Suprapubic skin (tissue), 4 donors: Measurements from ENCODE around the gene CAV3. TPM values are rescaled to one million over a fixed set of nuclear protein-coding genes. Genes with fewer than 3 reads are reported as not detected.
"Not testable (repeated sequence)": the region's sequence is repeated elsewhere in the genome, so short reads cannot be mapped to it uniquely, and the experiment has no call there.

Experiments
- DNase-seq, 2 donors: peaks; one replicate each; pipeline ENCODE4 v3.0.0-alpha.2; 2019; ENCODE audit warnings: low spot score in 2 of 2
- H3K27ac ChIP-seq: fragments of 200-600 bp; sonication (generic); one replicate; pipeline ENCODE4 v1.5.1; 2019
- H3K27me3 ChIP-seq: fragments of 200-600 bp; sonication (generic); one replicate; pipeline ENCODE4 v1.5.1; 2019
- H3K36me3 ChIP-seq: fragments of 200-600 bp; sonication (generic); one replicate; pipeline ENCODE4 v1.5.1; 2019
- H3K4me1 ChIP-seq: fragments of 200-600 bp; sonication (generic); one replicate; pipeline ENCODE4 v1.5.1; 2019
- H3K4me3 ChIP-seq: fragments of 200-600 bp; sonication (generic); one replicate; pipeline ENCODE4 v1.5.1; 2019; ENCODE audit warnings: mild to moderate bottlenecking
- H3K9me3 ChIP-seq: fragments of 200-600 bp; sonication (generic); one replicate; pipeline ENCODE4 v1.5.1; 2019
- CTCF ChIP-seq, 2 donors: fragments of 200-600 bp in 1 of 2; fragments of 450-650 bp in 1 of 2; sonication (generic) in 1 of 2; IDR thresholded peaks; one replicate each; pipeline ENCODE4 v1.5.1; 2016 to 2019; ENCODE audit warnings: antibody characterized with exemption in 2 of 2, mild to moderate bottlenecking in 1 of 2, moderate library complexity in 1 of 2
- EP300 ChIP-seq: sonication (generic); formaldehyde crosslinking; IDR thresholded peaks from one replicate; pipeline ENCODE4 v1.6.1; 2017; ENCODE audit warnings: antibody characterized with exemption
- POLR2A ChIP-seq, 2 donors: fragments of 450-650 bp; IDR thresholded peaks; one replicate each; pipeline ENCODE4 v1.6.1; 2017; ENCODE audit warnings: antibody characterized with exemption in 2 of 2, mild to moderate bottlenecking in 2 of 2, moderate library complexity in 2 of 2
- POLR2AphosphoS5 ChIP-seq, 3 donors: sonication (generic); formaldehyde crosslinking; IDR thresholded peaks; one replicate each; pipeline ENCODE4 v1.6.1; 2017; ENCODE audit warnings: antibody characterized with exemption in 3 of 3
- WGBS: methylation state at CpG from one replicate; pipeline ENCODE4 v1.1.5; 2018; 5-methylcytosine and 5-hydroxymethylcytosine counted together
- total RNA-seq, 4 donors: library from RNA; depleted of rRNA; stranded (reverse); fragments of >200 nt; gene quantifications; one replicate each; pipeline ENCODE4 v1.1.0, GENCODE V29; 2016

CAV3 gene
- not detected for total RNA-seq

- TF ChIP-seq POLR2A (IDR thresholded peaks at IDR 0.05) (no peak), EP300 (no peak), POLR2AphosphoS5 (IDR thresholded peaks at IDR 0.05) (no peak), CTCF (IDR thresholded peaks at IDR 0.05) (no peak)
- Histone ChIP-seq H3K36me3 (no peaks in the 10 kb centered on the region), H3K9me3 (no peaks in the 10 kb centered on the region), H3K27ac (no peak within 1 kb of the TSS), H3K4me3 (no peak within 1 kb of the TSS), H3K27me3 (no peaks in the 10 kb centered on the region), H3K4me1 (no peaks in the 10 kb centered on the region)
- WGBS = 62% methylated on average over 20 of the region's 23 CpGs
- peak in 1 of 2 donors; percentile 77 for DNase-seq
Observed at GRCh38 chr3:8733332-8734094, at the start of gene CAV3. Gene CAV3 (plus strand): TSS chr3:8733802. CDS start chr3:8733877, 75 bp downstream.

- not testable (repeated sequence) for H3K4me1 ChIP-seq, DNase-seq, H3K4me3 ChIP-seq, H3K36me3 ChIP-seq, H3K27me3 ChIP-seq, H3K9me3 ChIP-seq, H3K27ac ChIP-seq
- 88% methylated on average over 6 of the region's 6 CpGs for WGBS
Observed at GRCh38 chr3:8684992-8685391, 48.6 kb upstream of the CAV3 start.

- not testable (repeated sequence) for H3K36me3 ChIP-seq, DNase-seq, H3K9me3 ChIP-seq, H3K27me3 ChIP-seq, H3K27ac ChIP-seq, H3K4me1 ChIP-seq, H3K4me3 ChIP-seq
- WGBS = 73% methylated on average over 9 of the region's 9 CpGs
Observed at GRCh38 chr3:8691295-8691694, 42.3 kb upstream of the CAV3 start.

GRCh38 chr3:8702560-8702959 lies 31.0 kb upstream of the CAV3 start:
- TF ChIP-seq EP300 (no peak), POLR2AphosphoS5 (IDR thresholded peaks at IDR 0.05) (no peak), CTCF (IDR thresholded peaks at IDR 0.05) (no peak), POLR2A (IDR thresholded peaks at IDR 0.05) (no peak)
- peaks cover 4% of the 10 kb centered on the region for H3K9me3 ChIP-seq
- WGBS = 38% methylated on average over 3 of the region's 3 CpGs
- no peak overlapping the region for H3K4me3 ChIP-seq
- no peaks in the 10 kb centered on the region for H3K27me3 ChIP-seq
- no peak for DNase-seq
- H3K27ac ChIP-seq = no peak overlapping the region
- H3K4me1 ChIP-seq = no peaks in the 10 kb centered on the region
- H3K36me3 ChIP-seq = no peaks in the 10 kb centered on the region

GRCh38 chr3:8705575-8705974 lies 28.0 kb upstream of the CAV3 start:
- Histone ChIP-seq H3K4me3 (no peak overlapping the region), H3K36me3 (no peaks in the 10 kb centered on the region), H3K4me1 (no peaks in the 10 kb centered on the region), H3K27ac (no peak overlapping the region), H3K27me3 (no peaks in the 10 kb centered on the region), H3K9me3 (no peaks in the 10 kb centered on the region)
- DNase-seq = no peak
- no peak for TF ChIP-seq POLR2AphosphoS5 (IDR thresholded peaks at IDR 0.05)
- 58% methylated on average over 3 of the region's 3 CpGs for WGBS

GRCh38 chr3:8709287-8709686 lies 24.3 kb upstream of the CAV3 start:
- no peak overlapping the region for H3K4me3 ChIP-seq
- H3K27me3 ChIP-seq = no peaks in the 10 kb centered on the region
- peaks cover 8% of the 10 kb centered on the region for H3K4me1 ChIP-seq
- DNase-seq = no peak
- TF ChIP-seq CTCF (IDR thresholded peaks at IDR 0.05) (no peak), EP300 (no peak)
- no peak overlapping the region for H3K27ac ChIP-seq
- H3K36me3 ChIP-seq = no peaks in the 10 kb centered on the region
- no peaks in the 10 kb centered on the region for H3K9me3 ChIP-seq
- WGBS = 68% methylated on average over 5 of the region's 5 CpGs
